Small intestine (tissue), 16 donors: ENCODE data around the gene IL1RAPL1. TPM values are rescaled to one million over a fixed set of nuclear protein-coding genes. Genes with fewer than 3 reads are reported as not detected.

Experiments
- DNase-seq, 2 donors: peaks; one replicate each; pipeline versions ENCODE4 v3.0.0 to v3.0.0-alpha.2; 2013
- FAIRE-seq: peaks from 2 replicates; lab custom pipeline; 2012; peaks lifted over from hg19 to GRCh38; lab: Jason Lieb, UNC
- H3K27ac ChIP-seq, 3 donors: one replicate each; pipeline ENCODE4 v1.5.1; 2013; ENCODE audit warnings: low read length in 2 of 3, mild to moderate bottlenecking in 2 of 3, control low read depth in 1 of 3, inconsistent platforms in 1 of 3, low read depth in 1 of 3, moderate library complexity in 1 of 3
- H3K27me3 ChIP-seq, 3 donors: one replicate each; pipeline ENCODE4 v1.6.1; 2013; ENCODE audit warnings: low read length in 3 of 3, inconsistent platforms in 1 of 3; ENCODE audit not compliant: control insufficient read depth in 3 of 3, insufficient read depth in 3 of 3
- H3K36me3 ChIP-seq, 3 donors: one replicate each; pipeline ENCODE4 v1.6.1; 2013; ENCODE audit warnings: low read length in 3 of 3, inconsistent platforms in 1 of 3, low read depth in 1 of 3, mild to moderate bottlenecking in 1 of 3, moderate library complexity in 1 of 3; ENCODE audit not compliant: control insufficient read depth in 3 of 3, insufficient read depth in 2 of 3
- H3K4me1 ChIP-seq, 3 donors: one replicate each; pipeline ENCODE4 v1.6.1; 2013; ENCODE audit warnings: low read length in 2 of 3, inconsistent platforms in 1 of 3, low read depth in 1 of 3, mild to moderate bottlenecking in 1 of 3, moderate library complexity in 1 of 3; ENCODE audit not compliant: control insufficient read depth in 3 of 3, insufficient read depth in 2 of 3
- H3K4me3 ChIP-seq, 3 donors: one replicate each; pipeline ENCODE4 v1.5.1; 2013; ENCODE audit warnings: low read length in 3 of 3, control low read depth in 1 of 3, inconsistent platforms in 1 of 3, low read depth in 1 of 3, mild to moderate bottlenecking in 1 of 3, moderate library complexity in 1 of 3
- H3K9me3 ChIP-seq, 2 donors: one replicate each; pipeline ENCODE4 v1.6.1; 2013; ENCODE audit warnings: low read depth in 1 of 2, low read length in 1 of 2; ENCODE audit not compliant: control insufficient read depth in 2 of 2, insufficient read depth in 1 of 2
- WGBS, 3 donors: extraction: QIAGEN DNeasy Blood & Tissue Kit; methylation state at CpG; one replicate each; pipeline ENCODE4 v1.1.7; 2013; 5-methylcytosine and 5-hydroxymethylcytosine counted together
- long read RNA-seq, 10 donors: transcript quantifications; one replicate each; lab custom pipeline, GENCODE V29; 2026
- polyA plus RNA-seq, 4 donors: library from polyadenylated mRNA; stranded (reverse) in 3 of 4; unstranded in 1 of 4; fragments of 200-250 nt in 3 of 4; fragments of 120-200 nt in 1 of 4; gene quantifications; one replicate each; pipeline versions ENCODE4 v1.2.1 to v1.2.3, GENCODE V29; 2013
- donor health status: healthy with polysubstance abuse.
- donor health status: control.
- donor health status: control.
- donor health status: Bipolar disorder and iron deficiency.
- donor health status: healthy.

IL1RAPL1 gene
- under 1 TPM in 2 of 4 donors, not detected in 2; 0.04 to 0.27 TPM for polyA plus RNA-seq
- long read RNA-seq, donor 1 = 0 reads
- long read RNA-seq, donor 2 = 0 reads
- long read RNA-seq, donor 3 = 0 reads
- long read RNA-seq, donor 4 = 0 reads
- long read RNA-seq, donor 5 = 0 reads
- long read RNA-seq, donor 6 = 0 reads
- long read RNA-seq, donor 7 = 0 reads
- long read RNA-seq, donor 8 = 0 reads
- long read RNA-seq, donor 9 = 0 reads
- long read RNA-seq, donor 10, partial matches to known transcripts = 0 of 1 reads
- long read RNA-seq, donor 10, other reads (novel, unspliced or antisense) = 0 of 1 reads

DNA sequence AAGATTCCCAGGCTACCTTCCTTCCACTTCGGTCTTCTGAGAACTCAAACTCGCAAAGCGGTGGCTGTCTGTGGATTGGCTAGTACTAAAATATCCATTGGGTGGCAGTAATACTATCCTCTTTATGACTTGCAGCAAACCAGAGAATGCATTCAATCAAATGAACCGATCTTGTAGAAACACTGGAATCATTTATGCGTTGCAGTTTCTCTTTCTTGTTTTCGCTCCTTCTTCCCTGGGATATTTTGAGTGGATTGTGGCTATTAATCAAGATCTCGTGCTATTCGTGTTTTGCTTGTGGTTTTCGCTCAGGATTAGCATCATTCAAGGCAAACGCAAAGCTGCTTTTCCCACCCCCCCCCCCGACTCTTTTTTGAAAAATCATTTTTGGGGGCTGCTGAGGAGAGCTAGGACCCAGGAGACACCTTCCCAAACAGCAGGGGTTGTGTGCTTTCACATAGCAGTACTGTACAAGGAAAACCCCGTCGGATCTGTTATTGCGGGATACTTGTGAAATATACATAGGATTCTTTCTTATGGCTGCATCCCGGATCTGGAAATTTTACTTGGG is at the start of gene IL1RAPL1:
IL1RAPL1 (plus strand) TSS at position 466 of the 571 bp plus-strand sequence.
- peaks cover 0 to 12% (median 0%) of the 10 kb centered on the region in 3 donors for H3K27me3 ChIP-seq
- peak within 1 kb of the TSS in 1 of 3 donors; percentile 40 for H3K4me3 ChIP-seq
- FAIRE-seq (no peak), DNase-seq (peak; percentile 0 to 39)
- WGBS, 3 donors = 2 to 25% (median 8%) methylated on average over 15 of the region's 15 CpGs
- no peaks in the 10 kb centered on the region for H3K9me3 ChIP-seq
- no peak within 1 kb of the TSS for H3K27ac ChIP-seq
- H3K4me1 ChIP-seq = no peaks in the 10 kb centered on the region
- no peaks in the 10 kb centered on the region for H3K36me3 ChIP-seq

DNA sequence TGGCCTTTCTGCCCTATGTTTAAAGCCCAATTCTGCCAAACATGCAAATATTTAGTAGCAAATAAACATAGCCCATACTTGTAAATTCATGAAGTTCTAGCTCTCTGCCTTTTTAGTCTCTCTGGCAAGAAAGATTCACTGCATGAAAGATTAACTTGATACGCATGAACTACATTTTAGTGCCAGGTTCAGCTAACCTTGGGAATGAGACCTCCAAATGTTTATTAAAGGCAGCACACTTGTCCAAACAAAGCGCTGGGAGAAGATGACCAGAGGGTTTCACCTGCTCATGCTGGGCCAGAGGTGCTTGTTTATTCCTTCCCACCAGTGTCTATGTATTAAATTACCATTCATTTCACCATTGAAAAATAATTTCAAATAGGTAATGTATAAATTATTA is 44.5 kb upstream of the IL1RAPL1 start:
- Histone ChIP-seq H3K27ac (no peak overlapping the region), H3K27me3 (no peaks in the 10 kb centered on the region), H3K4me3 (no peak overlapping the region), H3K4me1 (no peaks in the 10 kb centered on the region), H3K9me3 (no peaks in the 10 kb centered on the region), H3K36me3 (no peaks in the 10 kb centered on the region)
- WGBS, 3 donors = 75 to 89% (median 87%) methylated on average over 2 of the region's 2 CpGs
- FAIRE-seq (no peak), DNase-seq (no peak)

DNA sequence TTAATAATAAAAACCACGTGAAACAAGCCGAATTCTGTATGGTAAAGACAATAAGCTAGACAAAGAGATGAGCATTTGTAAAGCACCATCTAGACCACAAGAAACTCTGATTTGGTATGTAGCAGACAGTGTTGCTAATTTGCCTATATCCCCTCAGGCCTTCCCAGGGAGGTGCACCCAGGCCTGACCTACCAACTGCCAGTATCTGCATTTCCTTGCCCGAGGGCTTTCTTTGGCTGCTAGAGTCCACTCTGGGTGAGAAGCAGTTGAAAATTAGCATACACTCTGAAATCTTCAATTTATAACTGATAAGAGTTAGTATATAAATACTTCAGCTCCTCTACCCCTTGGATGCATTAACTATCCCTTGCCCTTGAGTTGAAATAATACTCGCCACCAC is 37.4 kb upstream of the IL1RAPL1 start:
- no peaks in the 10 kb centered on the region for H3K9me3 ChIP-seq
- no peaks in the 10 kb centered on the region for H3K36me3 ChIP-seq
- no peak overlapping the region for H3K27ac ChIP-seq
- H3K27me3 ChIP-seq = no peaks in the 10 kb centered on the region
- H3K4me3 ChIP-seq = no peak overlapping the region
- WGBS, 3 donors = 62 to 84% (median 65%) methylated on average over 4 of the region's 4 CpGs
- no peaks in the 10 kb centered on the region for H3K4me1 ChIP-seq
- DNase-seq (no peak), FAIRE-seq (no peak)

DNA sequence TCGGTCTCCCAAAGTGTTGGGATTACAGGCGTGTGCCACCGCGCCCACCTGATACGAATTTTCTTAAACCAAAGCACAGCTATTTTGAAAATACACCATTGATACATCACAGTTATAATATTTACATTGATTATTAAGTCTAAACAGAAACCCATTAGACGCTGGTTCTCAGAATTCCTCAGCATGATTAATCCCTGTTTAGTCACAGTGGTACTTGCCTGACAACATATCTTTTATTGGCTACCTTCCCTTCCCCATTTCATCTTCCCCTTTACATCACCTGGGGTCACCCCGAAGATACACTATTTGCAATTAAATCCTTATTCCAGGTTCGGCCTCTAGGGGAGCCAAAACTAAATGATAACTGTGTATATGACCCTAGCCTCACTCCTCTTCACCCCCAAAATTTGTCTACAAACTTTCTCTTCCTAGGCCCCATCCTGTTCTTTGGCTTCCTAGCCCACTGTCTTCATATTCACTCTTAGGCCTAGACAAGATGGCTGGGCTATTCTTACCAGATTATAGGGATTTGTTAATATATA is 36.8 kb upstream of the IL1RAPL1 start:
- Histone ChIP-seq H3K36me3 (no peaks in the 10 kb centered on the region), H3K9me3 (no peaks in the 10 kb centered on the region), H3K4me3 (no peak overlapping the region), H3K27me3 (no peaks in the 10 kb centered on the region), H3K27ac (no peak overlapping the region), H3K4me1 (no peaks in the 10 kb centered on the region)
- no peak for FAIRE-seq
- 81 to 92% (median 86%) methylated on average over 8 of the region's 8 CpGs for WGBS, 3 donors
- DNase-seq = no peak

- H3K36me3 ChIP-seq = no peaks in the 10 kb centered on the region
- WGBS, 3 donors = 80 to 98% (median 86%) methylated on average over 1 of the region's 1 CpG
- peaks cover 0 to 6% of the 10 kb centered on the region in 2 donors for H3K9me3 ChIP-seq
- no peaks in the 10 kb centered on the region for H3K27me3 ChIP-seq
- no peak overlapping the region for H3K27ac ChIP-seq
- no peaks in the 10 kb centered on the region for H3K4me1 ChIP-seq
- no peak overlapping the region for H3K4me3 ChIP-seq
- FAIRE-seq (no peak), DNase-seq (no peak)
Measured at GRCh38 chrX:28552322-28552721, 34.9 kb upstream of the IL1RAPL1 start.

GRCh38 chrX:28552882-28553829 is 34.1 kb upstream of the IL1RAPL1 start:
- Histone ChIP-seq H3K4me1 (no peaks in the 10 kb centered on the region), H3K27ac (no peak overlapping the region), H3K27me3 (no peaks in the 10 kb centered on the region), H3K9me3 (peaks cover 0 to 13% of the 10 kb centered on the region in 2 donors), H3K4me3 (no peak overlapping the region), H3K36me3 (no peaks in the 10 kb centered on the region)
- WGBS, 3 donors = 45 to 69% (median 46%) methylated on average over 1 of the region's 1 CpG
- no peak for DNase-seq
- no peak for FAIRE-seq

- no peak for FAIRE-seq
- 38 to 70% (median 57%) methylated on average over 3 of the region's 3 CpGs for WGBS, 3 donors
Measured at GRCh38 chrX:28576117-28576516, 11.1 kb upstream of the IL1RAPL1 start.

DNA sequence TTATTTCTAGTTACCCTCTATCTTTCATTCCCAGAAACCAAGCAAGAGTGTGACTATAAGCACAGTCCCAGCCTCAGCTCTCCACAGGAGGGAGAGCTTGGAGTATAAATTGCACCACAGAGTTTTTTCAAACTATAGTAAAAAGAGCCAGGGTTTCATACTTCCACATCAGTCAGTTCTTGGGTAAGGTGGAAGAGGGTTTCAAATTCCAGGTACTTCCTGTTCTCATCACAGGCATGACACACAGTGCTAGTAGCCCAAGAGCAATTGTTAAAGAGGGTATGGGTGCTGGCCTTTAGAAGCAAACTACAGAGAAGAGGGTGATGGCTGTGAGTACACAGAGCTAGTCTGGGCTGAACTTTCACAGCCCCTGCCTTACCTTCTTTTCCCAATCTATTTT is 5.7 kb upstream of the IL1RAPL1 start:
- no peak overlapping the region for H3K4me3 ChIP-seq
- no peak overlapping the region for H3K27ac ChIP-seq
- no peaks in the 10 kb centered on the region for H3K9me3 ChIP-seq
- no peaks in the 10 kb centered on the region for H3K4me1 ChIP-seq
- DNase-seq = no peak
- FAIRE-seq = no peak
- no peaks in the 10 kb centered on the region for H3K36me3 ChIP-seq
- peaks cover 0 to 12% (median 0%) of the 10 kb centered on the region in 3 donors for H3K27me3 ChIP-seq

More at GRCh38 chrX:28576117-28576516, 11.1 kb upstream of the IL1RAPL1 start:
- H3K27ac ChIP-seq = no peak overlapping the region
- no peaks in the 10 kb centered on the region for H3K36me3 ChIP-seq
- no peak overlapping the region for H3K4me3 ChIP-seq
- H3K27me3 ChIP-seq = no peaks in the 10 kb centered on the region
- H3K4me1 ChIP-seq = no peaks in the 10 kb centered on the region
- H3K9me3 ChIP-seq = no peaks in the 10 kb centered on the region
- DNase-seq = no peak
